NCI-H2196 treated with DMSO at 0.1 percent for 48 hours (cell line): Measurements from ENCODE around the gene IDH2.
"Not testable (repeated sequence)": the region's sequence is repeated elsewhere in the genome, so short reads cannot be mapped to it uniquely, and the experiment has no call there.

Experiments used
- DNase-seq: peaks from one replicate; lab custom pipeline; 2025; ENCODE audit not compliant: unreplicated experiment; lab: John Stamatoyannopoulos, UW

Gene IDH2

DNA sequence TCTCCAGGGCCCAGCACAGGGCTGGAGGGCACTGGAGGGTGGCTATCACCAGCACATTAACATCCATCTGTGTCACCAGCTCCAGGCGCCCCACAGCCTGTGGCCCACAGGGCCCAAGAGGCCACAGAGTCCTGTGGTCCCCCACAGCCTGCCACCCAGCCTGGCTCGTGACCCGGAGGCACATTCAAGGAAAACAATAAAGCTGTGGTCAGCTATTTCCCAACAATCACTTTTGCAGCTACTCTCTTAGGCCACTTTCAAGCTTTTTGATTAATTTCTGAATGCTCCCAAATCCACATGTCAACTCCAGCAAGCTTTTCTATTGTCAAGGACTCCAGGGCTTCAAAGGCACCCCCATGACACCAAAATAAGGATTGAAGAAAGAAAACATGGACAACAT is 16.7 kb downstream of the IDH2 start:
- DNase-seq: no peak

- DNase-seq: no peak
Measured at GRCh38 chr15:90084876-90085423, 17.3 kb downstream of the IDH2 start.

GRCh38 chr15:90083954-90084607 is 18.2 kb downstream of the IDH2 start:
- no peak for DNase-seq

DNA sequence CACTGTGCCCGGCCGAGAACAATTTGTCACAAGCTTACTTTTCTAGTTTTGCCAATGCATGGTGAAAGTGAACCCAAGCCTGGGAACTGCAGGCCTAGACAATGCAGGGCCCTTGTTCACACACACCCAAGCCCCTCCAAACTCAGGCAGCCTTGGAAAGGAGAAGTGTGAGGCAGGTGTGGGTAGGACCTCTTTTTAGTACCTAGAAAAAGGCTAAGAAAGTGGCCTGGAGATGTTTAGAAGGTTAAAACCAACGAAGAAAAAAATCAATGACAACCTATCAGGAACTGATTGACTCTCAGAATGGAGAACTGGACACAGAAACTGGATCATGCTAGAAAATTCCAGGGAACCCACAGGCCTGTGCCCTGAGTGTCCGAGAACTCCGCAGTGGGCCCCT is 18.8 kb downstream of the IDH2 start:
- no peak for DNase-seq

DNA sequence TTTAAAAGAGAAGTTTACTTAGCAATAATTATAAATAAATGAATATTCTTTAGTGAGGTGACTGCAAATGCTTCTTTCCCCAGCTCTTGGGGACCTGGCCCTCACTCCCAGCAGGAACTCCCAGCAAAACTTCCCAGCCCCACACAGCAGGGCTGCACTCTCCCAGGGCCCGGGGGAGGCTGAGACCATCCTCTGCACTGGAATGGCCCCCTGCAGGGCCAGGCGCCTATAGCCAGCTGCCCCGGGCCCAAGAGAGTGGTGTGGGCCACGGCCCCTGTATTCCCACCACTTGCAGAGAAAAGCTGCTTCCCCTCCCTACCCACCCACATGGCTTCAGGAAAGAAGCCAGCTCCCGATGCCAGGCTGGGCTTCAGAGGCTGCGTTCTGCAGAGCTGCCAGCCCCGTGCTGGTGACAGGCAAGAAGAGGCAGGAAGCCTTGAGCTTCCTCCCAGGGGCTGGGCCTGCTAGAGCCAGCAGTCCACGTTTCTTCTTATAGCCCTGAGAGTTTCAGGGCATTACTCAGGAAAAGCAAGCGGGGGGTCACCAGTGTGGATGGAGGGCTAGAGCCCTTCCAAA is 20.0 kb downstream of the IDH2 start:
- no peak for DNase-seq

DNA sequence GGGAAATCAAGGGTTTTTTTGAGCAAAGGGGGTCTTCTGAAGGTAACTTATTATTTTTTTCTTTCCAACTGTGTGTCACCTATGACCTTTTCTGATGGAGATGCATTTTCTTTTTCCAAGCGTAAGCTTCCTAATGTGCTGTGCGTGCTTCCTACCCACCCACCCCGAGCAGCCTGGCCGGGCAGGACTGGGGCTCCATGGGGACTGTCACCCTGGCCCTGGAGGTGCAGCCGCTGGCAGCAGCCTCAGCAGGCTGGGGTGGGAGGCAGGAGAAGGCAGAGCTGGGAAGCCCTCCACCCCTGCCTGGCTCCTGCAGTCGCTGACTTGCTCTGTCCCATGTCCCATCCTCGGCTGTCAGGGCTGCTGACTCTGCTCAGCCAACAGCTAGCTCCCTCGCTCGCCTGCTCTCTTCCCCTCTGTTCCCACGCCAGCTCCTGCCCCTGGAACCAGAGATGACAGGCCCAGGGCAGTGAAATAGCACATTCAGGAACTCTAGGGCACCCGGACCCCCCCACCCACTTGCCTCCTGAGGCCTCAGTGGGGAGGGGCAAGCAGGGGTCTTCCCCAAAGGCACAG is 21.4 kb downstream of the IDH2 start:
- no peak for DNase-seq

DNA sequence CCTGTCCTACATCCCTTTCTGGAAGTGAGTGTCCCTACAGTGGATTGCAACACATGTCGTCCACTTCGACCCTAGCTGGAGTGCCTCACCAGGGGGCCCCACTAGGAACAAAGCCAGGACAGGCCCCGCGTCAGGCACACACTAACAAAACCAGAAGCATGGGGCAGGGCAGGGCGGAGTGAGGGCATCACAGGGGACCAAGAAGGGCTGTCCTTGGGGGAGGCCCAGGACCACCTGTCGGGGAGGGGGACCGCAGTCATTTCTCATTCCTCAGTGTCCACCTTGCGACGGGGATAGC is 21.9 kb downstream of the IDH2 start:
- no peak for DNase-seq

GRCh38 chr15:90079619-90080457 is 22.4 kb downstream of the IDH2 start:
- DNase-seq: no peak

- DNase-seq: no peak
Measured at GRCh38 chr15:90078965-90079364, 23.3 kb downstream of the IDH2 start.

GRCh38 chr15:90076716-90077115 is 25.6 kb downstream of the IDH2 start:
- no peak for DNase-seq

DNA sequence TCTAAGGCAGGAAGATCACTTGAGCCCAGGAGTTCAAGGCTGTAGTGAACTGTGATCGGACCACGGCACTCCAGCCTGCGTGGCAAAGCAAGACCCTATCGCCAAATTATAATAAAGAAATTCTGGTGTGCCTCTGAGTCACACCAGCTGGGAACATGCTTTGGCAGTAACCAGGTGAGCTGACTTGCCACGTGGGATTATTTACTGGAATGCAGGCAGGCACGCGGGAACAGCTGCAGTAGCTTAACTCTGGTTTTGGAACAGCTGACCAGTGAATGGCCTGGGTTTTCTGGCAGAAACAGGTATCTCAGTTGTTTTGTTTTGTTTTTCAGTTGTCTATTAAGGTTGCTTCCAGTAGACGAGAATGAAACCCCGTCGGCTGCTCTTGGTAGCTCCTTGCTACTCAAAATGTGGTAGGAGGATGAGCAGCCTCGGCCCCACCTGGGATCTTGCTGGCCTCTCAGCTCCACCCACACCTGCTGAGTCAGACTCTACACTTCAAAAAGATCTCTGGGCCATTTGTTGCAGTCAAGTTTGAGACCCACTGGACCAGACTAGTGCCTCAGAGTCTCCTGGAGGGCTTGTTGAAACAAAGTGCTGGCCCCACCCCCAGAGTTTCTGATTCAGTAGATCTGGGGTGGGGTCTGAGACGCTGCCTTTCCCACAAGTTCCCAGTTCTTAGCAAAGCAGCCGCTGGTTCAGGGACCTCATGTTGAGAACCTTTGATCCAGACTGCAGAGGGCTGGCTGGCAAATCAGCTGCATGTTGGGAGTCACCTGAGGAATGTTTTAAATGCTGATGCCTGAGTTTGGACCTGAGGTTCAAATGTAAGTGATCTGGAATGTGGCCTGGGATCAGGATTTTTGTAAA is 26.6 kb downstream of the IDH2 start:
- DNase-seq: no peak

GRCh38 chr15:90074916-90075315 is 27.4 kb downstream of the IDH2 start:
- DNase-seq: no peak

GRCh38 chr15:90074023-90074422 is 28.2 kb downstream of the IDH2 start:
- no peak for DNase-seq

GRCh38 chr15:90072978-90073640 is 29.2 kb downstream of the IDH2 start:
- DNase-seq: no peak

DNA sequence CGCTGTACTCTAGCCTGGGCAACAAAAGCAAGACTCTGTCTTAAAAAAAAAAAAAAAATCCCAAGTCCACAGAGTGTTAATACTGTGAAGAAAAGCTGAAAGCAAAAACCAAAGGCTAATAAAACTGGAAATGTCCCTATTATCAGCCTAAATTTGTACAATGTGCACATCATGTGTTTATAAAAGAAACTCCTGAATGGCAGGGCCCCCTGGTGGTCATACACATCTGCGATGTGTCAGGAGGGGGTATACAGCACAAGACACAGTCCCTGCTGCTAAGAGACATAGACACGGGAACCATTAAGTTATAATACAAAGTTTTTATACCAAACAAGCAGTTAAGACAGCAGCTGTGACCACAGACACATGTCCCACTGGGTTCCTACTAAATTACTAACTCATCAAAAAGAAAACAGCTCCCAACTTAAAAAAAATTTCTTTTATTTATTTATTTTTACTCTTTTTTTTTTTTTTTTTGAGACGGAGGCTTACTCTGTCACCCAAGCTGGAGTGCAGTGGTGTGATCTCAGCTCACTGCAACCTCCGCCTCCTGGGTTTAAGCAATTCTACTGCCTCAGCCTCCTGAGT is 31.0 kb downstream of the IDH2 start:
- no peak for DNase-seq

DNA sequence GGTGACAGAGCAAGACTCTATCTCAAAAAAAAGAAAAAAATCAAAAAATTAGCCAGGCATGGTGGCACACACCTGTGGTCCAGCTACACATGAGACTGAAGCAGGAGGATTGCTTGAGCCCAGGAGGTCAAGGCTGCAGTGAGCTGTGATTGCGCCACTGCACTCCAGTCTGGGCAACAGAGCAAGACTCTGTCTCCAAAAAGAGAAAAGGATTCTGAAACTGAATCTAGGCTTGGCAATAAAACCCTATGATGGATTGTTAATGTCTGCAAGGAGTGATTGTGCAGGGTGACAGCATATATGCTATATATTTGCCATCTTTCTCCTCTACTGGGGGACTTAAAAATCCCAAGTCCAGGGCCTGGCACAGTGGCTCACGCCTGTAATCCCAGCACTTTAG is 31.6 kb downstream of the IDH2 start:
- DNase-seq: not testable (repeated sequence)

DNA sequence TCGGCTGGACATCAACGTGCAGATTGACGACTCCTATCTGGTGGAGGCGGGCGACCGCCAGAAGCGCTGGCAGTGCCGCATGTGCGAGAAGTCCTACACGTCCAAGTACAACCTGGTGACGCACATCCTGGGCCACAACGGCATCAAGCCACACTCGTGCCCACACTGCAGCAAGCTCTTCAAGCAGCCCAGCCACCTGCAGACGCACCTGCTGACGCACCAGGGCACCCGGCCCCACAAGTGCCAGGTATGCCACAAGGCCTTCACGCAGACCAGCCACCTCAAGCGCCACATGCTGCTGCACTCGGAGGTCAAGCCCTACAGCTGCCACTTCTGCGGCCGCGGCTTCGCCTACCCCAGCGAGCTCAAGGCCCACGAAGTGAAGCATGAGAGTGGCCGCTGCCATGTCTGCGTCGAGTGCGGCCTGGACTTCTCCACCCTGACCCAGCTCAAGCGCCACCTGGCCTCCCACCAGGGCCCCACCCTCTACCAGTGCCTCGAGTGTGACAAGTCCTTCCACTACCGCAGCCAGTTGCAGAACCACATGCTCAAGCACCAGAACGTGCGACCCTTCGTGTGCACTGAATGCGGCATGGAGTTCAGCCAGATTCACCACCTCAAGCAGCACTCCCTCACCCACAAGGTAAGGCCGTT is 34.2 kb downstream of the IDH2 start:
- DNase-seq: no peak

GRCh38 chr15:90067181-90067952 is 34.9 kb downstream of the IDH2 start:
- DNase-seq: no peak

GRCh38 chr15:90065682-90066049 is 36.6 kb downstream of the IDH2 start:
- no peak for DNase-seq
